A673 (cell line): ENCODE data around the gene ARSB. TPM values are rescaled to one million over a fixed set of nuclear protein-coding genes. Genes with fewer than 3 reads are reported as not detected.
"Not testable (repeated sequence)": the region's sequence is repeated elsewhere in the genome, so short reads cannot be mapped to it uniquely, and the experiment has no call there.

ENCODE experiments used
- BruUV-seq: library from RNA; stranded (reverse); fragments of 400-500 nt; replicated peaks from 2 replicates; lab custom pipeline; 2021; lab: Mats Ljungman, UMichigan
- CTCF ChIA-PET: fragments of 300-600 bp; sonication (Branson Sonifier 250); formaldehyde crosslinking; loops from one replicate; lab custom pipeline; 2022; ENCODE audit warnings: antibody characterized with exemption; lab: Charles Lee
- POLR2A ChIA-PET: fragments of 300-600 bp; sonication (Branson Sonifier 250); formaldehyde crosslinking; loops from one replicate; lab custom pipeline; 2022; ENCODE audit warnings: antibody characterized with exemption; ENCODE audit not compliant: low non-redundant PET; lab: Charles Lee
- DNase-seq: peaks from one replicate; pipeline ENCODE4 v3.0.0-alpha.2; 2015; ENCODE audit warnings: low spot score
- H3K27ac ChIP-seq: fragments of 200-600 bp; sonication (generic); 2 replicates; pipeline ENCODE4 v1.5.1; 2016; ENCODE audit warnings: mixed run types, low read depth, mild to moderate bottlenecking, mixed read lengths, antibody characterized with exemption, low read length; ENCODE audit not compliant: poor library complexity, severe bottlenecking
- H3K27me3 ChIP-seq: fragments of 200-600 bp; sonication (generic); replicated peaks from 2 replicates; pipeline ENCODE4 v1.6.1; 2017; ENCODE audit warnings: mixed run types, low read depth, mild to moderate bottlenecking, mixed read lengths, antibody characterized with exemption, low read length; ENCODE audit not compliant: insufficient read depth, poor library complexity
- H3K36me3 ChIP-seq: fragments of 200-600 bp; sonication (generic); 2 replicates; pipeline ENCODE4 v1.6.1; 2016; ENCODE audit warnings: mixed run types, mild to moderate bottlenecking, mixed read lengths, antibody characterized with exemption, low read length; ENCODE audit not compliant: insufficient read depth, poor library complexity, severe bottlenecking
- H3K4me1 ChIP-seq: fragments of 200-600 bp; sonication (generic); 2 replicates; pipeline ENCODE4 v1.6.1; 2017; ENCODE audit warnings: mixed run types, mild to moderate bottlenecking, mixed read lengths, antibody characterized with exemption, low read length; ENCODE audit not compliant: insufficient read depth, poor library complexity, severe bottlenecking
- H3K4me3 ChIP-seq: fragments of 200-600 bp; sonication (generic); 2 replicates; pipeline ENCODE4 v1.5.1; 2016; ENCODE audit warnings: low read depth, mixed run types, mild to moderate bottlenecking, mixed read lengths, low read length; ENCODE audit not compliant: poor library complexity, severe bottlenecking
- H3K9me3 ChIP-seq: fragments of 200-600 bp; sonication (generic); 2 replicates; pipeline ENCODE4 v1.6.1; 2016; ENCODE audit warnings: mixed run types, low read depth, mild to moderate bottlenecking, mixed read lengths, antibody characterized with exemption, low read length; ENCODE audit not compliant: poor library complexity, severe bottlenecking
- EZH2 ChIP-seq: fragments of 200-600 bp; sonication (generic); IDR thresholded peaks from 2 replicates; pipeline ENCODE4 v1.6.1; 2017; ENCODE audit warnings: borderline replicate concordance, low read depth, mild to moderate bottlenecking, mixed read lengths, antibody characterized with exemption, low read length; ENCODE audit not compliant: poor library complexity, severe bottlenecking
- intact Hi-C: fragments of 100-400 bp; cut with micrococcal nuclease; formaldehyde crosslinking; loops from one replicate; pipeline ENCODE4 v1.10.0; 2022; ENCODE audit not compliant: unreplicated experiment
- total RNA-seq: library from RNA; stranded (reverse); gene quantifications from 2 replicates; pipeline ENCODE4 v1.2.3, GENCODE V29; 2021
- TF ChIP-seq, protein P1 (sequence below): fragments of 300-800, 200-600 bp; sonication (generic); conservative IDR thresholded peaks from 2 replicates; pipeline ENCODE4 v1.5.1; 2017; ENCODE audit warnings: low read depth, mild to moderate bottlenecking, antibody characterized with exemption, low read length, moderate library complexity, mixed read lengths

Gene ARSB
- total RNA-seq, 1 experiment from 2014 or later = 16.8 TPM

DNA sequence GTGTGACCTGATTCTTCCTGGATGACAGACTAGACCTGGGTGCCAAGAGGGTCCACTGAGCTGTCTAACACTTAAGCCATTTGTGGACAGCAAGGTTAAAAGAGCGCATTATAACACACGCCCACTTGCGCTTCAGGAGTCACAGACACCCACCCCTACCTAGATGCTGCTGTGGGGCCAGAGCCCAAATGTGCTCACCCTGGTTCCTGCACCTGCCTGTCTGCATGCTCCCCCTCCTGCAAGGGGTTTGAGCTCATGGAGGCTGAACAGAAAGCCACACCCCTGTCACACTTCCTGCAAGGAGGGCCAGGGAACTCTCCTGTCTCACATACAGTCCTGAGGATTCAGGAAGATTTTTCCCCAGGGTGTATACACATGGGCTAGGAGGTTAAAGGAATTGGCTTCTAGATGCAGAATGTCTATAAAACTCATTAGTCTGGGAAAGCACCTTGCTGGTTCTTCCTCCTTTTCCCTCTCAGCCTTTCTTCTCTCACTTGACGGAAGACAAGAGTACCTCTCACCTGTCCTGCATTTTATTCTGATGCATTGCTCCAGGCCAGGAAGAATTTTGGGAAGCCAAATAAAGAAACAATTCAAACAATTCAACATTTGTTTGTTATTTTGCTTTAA lies 249.2 kb downstream of the ARSB start:
- no peak overlapping the region for H3K4me3 ChIP-seq
- ChIA-PET CTCF (no interaction called here), POLR2A (interaction anchor here (0.9 kb wide), 1 partner anchor 449 kb away, joined by 4 read pairs; no protein-coding TSS in a partner anchor)
- no peaks in the 10 kb centered on the region for H3K9me3 ChIP-seq
- no peak for TF ChIP-seq EZH2
- TF ChIP-seq, protein P1, sequence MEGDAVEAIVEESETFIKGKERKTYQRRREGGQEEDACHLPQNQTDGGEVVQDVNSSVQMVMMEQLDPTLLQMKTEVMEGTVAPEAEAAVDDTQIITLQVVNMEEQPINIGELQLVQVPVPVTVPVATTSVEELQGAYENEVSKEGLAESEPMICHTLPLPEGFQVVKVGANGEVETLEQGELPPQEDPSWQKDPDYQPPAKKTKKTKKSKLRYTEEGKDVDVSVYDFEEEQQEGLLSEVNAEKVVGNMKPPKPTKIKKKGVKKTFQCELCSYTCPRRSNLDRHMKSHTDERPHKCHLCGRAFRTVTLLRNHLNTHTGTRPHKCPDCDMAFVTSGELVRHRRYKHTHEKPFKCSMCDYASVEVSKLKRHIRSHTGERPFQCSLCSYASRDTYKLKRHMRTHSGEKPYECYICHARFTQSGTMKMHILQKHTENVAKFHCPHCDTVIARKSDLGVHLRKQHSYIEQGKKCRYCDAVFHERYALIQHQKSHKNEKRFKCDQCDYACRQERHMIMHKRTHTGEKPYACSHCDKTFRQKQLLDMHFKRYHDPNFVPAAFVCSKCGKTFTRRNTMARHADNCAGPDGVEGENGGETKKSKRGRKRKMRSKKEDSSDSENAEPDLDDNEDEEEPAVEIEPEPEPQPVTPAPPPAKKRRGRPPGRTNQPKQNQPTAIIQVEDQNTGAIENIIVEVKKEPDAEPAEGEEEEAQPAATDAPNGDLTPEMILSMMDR = no peak
- H3K36me3 ChIP-seq = no peaks in the 10 kb centered on the region
- H3K27me3 ChIP-seq = no peaks in the 10 kb centered on the region
- no peak for DNase-seq
- H3K27ac ChIP-seq = no peak overlapping the region
- intact Hi-C loops = no loop called here
- no TSS peak for BruUV-seq
- H3K4me1 ChIP-seq = no peaks in the 10 kb centered on the region

DNA sequence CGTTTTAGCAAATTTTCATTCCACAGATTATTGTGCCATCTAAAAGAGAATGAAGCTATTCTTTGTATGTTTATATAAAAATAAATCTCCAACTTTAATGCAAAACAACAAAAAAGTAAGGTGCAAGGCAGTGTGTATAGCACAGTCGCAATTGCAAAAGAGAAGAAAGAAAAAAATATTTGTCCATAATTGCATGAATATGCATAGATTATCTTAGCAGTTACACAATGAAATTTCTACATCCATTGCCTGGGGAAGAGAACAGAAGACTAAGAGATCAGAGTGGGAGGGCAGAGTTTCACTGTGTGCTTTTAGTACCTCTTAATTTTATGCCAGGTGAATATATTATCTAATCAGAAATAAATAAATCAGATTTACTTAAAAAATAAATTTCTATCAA lies 250.2 kb downstream of the ARSB start:
- CTCF ChIA-PET = no interaction called here
- intact Hi-C loops = no loop called here
- no peak overlapping the region for H3K27ac ChIP-seq
- no peak overlapping the region for H3K4me3 ChIP-seq
- no peak for DNase-seq
- no peaks in the 10 kb centered on the region for H3K9me3 ChIP-seq
- H3K4me1 ChIP-seq = no peaks in the 10 kb centered on the region
- POLR2A ChIA-PET = no interaction called here
- H3K36me3 ChIP-seq = no peaks in the 10 kb centered on the region
- TF ChIP-seq EZH2 = no peak
- TF ChIP-seq, protein P1 = no peak
- no TSS peak for BruUV-seq
- no peaks in the 10 kb centered on the region for H3K27me3 ChIP-seq

DNA sequence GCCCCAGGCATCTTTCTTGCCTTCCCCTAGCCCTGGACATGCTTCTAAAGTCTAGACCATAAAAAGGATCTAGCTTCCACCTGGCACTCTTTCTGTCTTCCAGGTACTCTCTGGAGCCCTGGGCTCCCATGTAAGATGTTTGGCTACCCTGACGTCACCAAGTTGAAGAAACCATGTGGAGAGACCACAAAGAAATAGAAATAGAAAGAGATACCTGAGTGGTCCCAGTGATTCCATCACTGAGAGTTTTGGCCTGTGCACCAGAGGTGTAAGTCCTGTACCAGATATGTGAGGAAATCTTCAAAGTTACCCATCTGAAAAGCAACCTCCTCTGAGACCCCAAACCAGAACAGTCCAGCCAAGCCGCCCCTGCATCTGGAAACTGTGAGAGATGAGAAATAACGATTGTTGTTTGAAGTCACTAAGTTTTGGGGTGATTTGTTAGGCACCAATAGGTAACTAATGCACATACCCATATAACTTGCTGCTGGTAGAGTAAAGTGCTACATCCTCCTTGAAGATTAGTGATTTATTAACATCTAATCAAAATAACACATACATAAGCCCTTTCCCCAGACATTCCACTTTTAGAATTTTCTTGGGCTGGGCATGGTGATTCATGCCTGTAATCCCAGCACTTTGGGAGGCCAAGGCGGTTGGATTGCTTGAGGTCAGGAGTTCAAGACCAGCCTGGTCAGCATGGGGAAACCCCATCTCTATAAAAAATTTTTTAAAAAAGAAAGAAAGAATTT lies 250.8 kb downstream of the ARSB start:
- ChIA-PET POLR2A (no interaction called here), CTCF (no interaction called here)
- BruUV-seq = no TSS peak
- no peaks in the 10 kb centered on the region for H3K27me3 ChIP-seq
- H3K9me3 ChIP-seq = no peaks in the 10 kb centered on the region
- intact Hi-C loops = no loop called here
- TF ChIP-seq, protein P1 = no peak
- no peaks in the 10 kb centered on the region for H3K4me1 ChIP-seq
- no peaks in the 10 kb centered on the region for H3K36me3 ChIP-seq
- H3K27ac ChIP-seq = no peak overlapping the region
- no peak for DNase-seq
- no peak overlapping the region for H3K4me3 ChIP-seq

- intact Hi-C loops, H3K4me3 ChIP-seq, BruUV-seq, H3K27ac ChIP-seq, H3K9me3 ChIP-seq, POLR2A ChIA-PET, CTCF ChIA-PET, H3K4me1 ChIP-seq, DNase-seq, H3K27me3 ChIP-seq, H3K36me3 ChIP-seq: not testable (repeated sequence)
Measured at GRCh38 chr5:78732721-78733120, 252.4 kb downstream of the ARSB start.
